ENCODE measurements around the gene ATP6V1C2. TPM values are rescaled to one million over a fixed set of nuclear protein-coding genes. Genes with fewer than 3 reads are reported as not detected.
"Not testable (repeated sequence)": the region's sequence is repeated elsewhere in the genome, so short reads cannot be mapped to it uniquely, and the experiment has no call there.

Gene ATP6V1C2
- total and polyA plus RNA-seq, 2 donors = 0.57 to 10.6 TPM

GRCh38 chr2:10777842-10778723 lies 56.7 kb downstream of the ATP6V1C2 start:
- no peaks in the 10 kb centered on the region for H3K9me3 ChIP-seq (ENCODE audit: control insufficient read depth in 2 of 2, insufficient read depth in 1 of 2, low read length in 1 of 2)
- no peak overlapping the region for H3K27ac ChIP-seq (ENCODE audit: low read depth in 1 of 2, low read length in 1 of 2)
- H3K27me3 ChIP-seq (ENCODE audit: control insufficient read depth in 2 of 2, insufficient read depth in 1 of 2, low read length in 1 of 2) = no peaks in the 10 kb centered on the region
- H3K4me3 ChIP-seq (ENCODE audit: low read length in 2 of 2) = no peak overlapping the region
- DNase-seq (ENCODE audit: low read depth in 6 of 9, low spot score in 9 of 9) = no peak
- peaks cover 0 to 2% of the 10 kb centered on the region in 2 donors for H3K4me1 ChIP-seq (ENCODE audit: control insufficient read depth in 2 of 2, insufficient read depth in 2 of 2, low read length in 2 of 2)
- 98% methylated on average over 27 of the region's 27 CpGs for WGBS
- peaks cover 35 to 47% of the 10 kb centered on the region in 2 donors for H3K36me3 ChIP-seq (ENCODE audit: control insufficient read depth in 2 of 2, insufficient read depth in 2 of 2, low read length in 1 of 2)

GRCh38 chr2:10778724-10779115 lies 57.3 kb downstream of the ATP6V1C2 start:
- Histone ChIP-seq H3K4me1 (ENCODE audit: control insufficient read depth in 2 of 2, insufficient read depth in 2 of 2, low read length in 2 of 2) (peaks cover 0 to 2% of the 10 kb centered on the region in 2 donors), H3K27ac (ENCODE audit: low read depth in 1 of 2, low read length in 1 of 2) (no peak overlapping the region), H3K4me3 (ENCODE audit: low read length in 2 of 2) (no peak overlapping the region), H3K9me3 (ENCODE audit: control insufficient read depth in 2 of 2, insufficient read depth in 1 of 2, low read length in 1 of 2) (no peaks in the 10 kb centered on the region), H3K27me3 (ENCODE audit: control insufficient read depth in 2 of 2, insufficient read depth in 1 of 2, low read length in 1 of 2) (no peaks in the 10 kb centered on the region), H3K36me3 (ENCODE audit: control insufficient read depth in 2 of 2, insufficient read depth in 2 of 2, low read length in 1 of 2) (peaks cover 41 to 48% of the 10 kb centered on the region in 2 donors)
- WGBS = 90% methylated on average over 12 of the region's 12 CpGs
- DNase-seq (ENCODE audit: low read depth in 6 of 9, low spot score in 9 of 9) = no peak

DNA sequence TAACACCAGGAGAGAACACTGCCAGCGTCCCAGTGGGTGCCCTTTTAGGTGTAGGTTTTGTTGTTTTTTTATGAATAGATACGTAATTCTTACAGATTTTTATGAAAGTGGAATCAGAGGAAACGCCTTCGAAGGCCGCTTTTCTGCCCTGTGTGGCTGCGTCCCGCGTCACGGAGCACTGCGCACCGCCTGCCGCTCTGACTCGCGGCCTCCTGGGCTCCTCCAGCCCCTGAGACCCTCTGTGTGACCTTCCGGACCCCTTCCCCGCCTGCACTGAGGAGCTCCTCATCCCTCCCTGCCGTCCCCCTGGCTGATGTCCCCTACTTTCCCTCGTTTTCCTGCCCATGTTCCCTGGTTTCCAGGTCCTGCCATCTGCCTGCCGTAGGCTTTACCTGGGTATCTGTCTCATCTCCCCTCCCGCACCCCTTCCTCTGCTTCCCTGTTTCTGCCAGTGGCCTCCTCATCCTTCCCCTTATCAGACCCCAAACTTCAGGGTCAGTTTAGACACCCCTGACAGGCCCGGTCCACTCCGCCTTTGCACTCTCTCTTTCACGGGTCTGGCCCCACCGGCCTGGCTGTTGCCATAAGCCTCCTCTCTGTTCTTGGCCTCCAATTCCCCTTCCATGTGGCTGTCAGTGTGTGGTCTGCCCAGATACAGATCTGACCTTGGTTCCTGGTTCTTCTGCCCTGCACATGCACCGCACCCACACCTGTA lies 58.5 kb downstream of the ATP6V1C2 start:
- no peak overlapping the region for H3K27ac ChIP-seq (ENCODE audit: low read depth in 1 of 2, low read length in 1 of 2)
- H3K27me3 ChIP-seq (ENCODE audit: control insufficient read depth in 2 of 2, insufficient read depth in 1 of 2, low read length in 1 of 2) = no peaks in the 10 kb centered on the region
- WGBS = 97% methylated on average over 25 of the region's 25 CpGs
- no peaks in the 10 kb centered on the region for H3K9me3 ChIP-seq (ENCODE audit: control insufficient read depth in 2 of 2, insufficient read depth in 1 of 2, low read length in 1 of 2)
- H3K36me3 ChIP-seq (ENCODE audit: control insufficient read depth in 2 of 2, insufficient read depth in 2 of 2, low read length in 1 of 2) = peaks cover 53 to 59% of the 10 kb centered on the region in 2 donors
- H3K4me3 ChIP-seq (ENCODE audit: low read length in 2 of 2) = no peak overlapping the region
- H3K4me1 ChIP-seq (ENCODE audit: control insufficient read depth in 2 of 2, insufficient read depth in 2 of 2, low read length in 2 of 2) = peaks cover 0 to 2% of the 10 kb centered on the region in 2 donors
- DNase-seq (ENCODE audit: low read depth in 6 of 9, low spot score in 9 of 9) = no peak

- 99% methylated on average over 11 of the region's 11 CpGs for WGBS
- Histone ChIP-seq H3K27me3 (ENCODE audit: control insufficient read depth in 2 of 2, insufficient read depth in 1 of 2, low read length in 1 of 2) (no peaks in the 10 kb centered on the region), H3K27ac (ENCODE audit: low read depth in 1 of 2, low read length in 1 of 2) (no peak overlapping the region), H3K4me1 (ENCODE audit: control insufficient read depth in 2 of 2, insufficient read depth in 2 of 2, low read length in 2 of 2) (no peaks in the 10 kb centered on the region), H3K36me3 (ENCODE audit: control insufficient read depth in 2 of 2, insufficient read depth in 2 of 2, low read length in 1 of 2) (peaks cover 58 to 64% of the 10 kb centered on the region in 2 donors), H3K4me3 (ENCODE audit: low read length in 2 of 2) (no peak overlapping the region), H3K9me3 (ENCODE audit: control insufficient read depth in 2 of 2, insufficient read depth in 1 of 2, low read length in 1 of 2) (no peaks in the 10 kb centered on the region)
- no peak for DNase-seq (ENCODE audit: low read depth in 6 of 9, low spot score in 9 of 9)
These were observed 59.0 kb downstream of the ATP6V1C2 start for GRCh38 chr2:10780491-10780820.

DNA sequence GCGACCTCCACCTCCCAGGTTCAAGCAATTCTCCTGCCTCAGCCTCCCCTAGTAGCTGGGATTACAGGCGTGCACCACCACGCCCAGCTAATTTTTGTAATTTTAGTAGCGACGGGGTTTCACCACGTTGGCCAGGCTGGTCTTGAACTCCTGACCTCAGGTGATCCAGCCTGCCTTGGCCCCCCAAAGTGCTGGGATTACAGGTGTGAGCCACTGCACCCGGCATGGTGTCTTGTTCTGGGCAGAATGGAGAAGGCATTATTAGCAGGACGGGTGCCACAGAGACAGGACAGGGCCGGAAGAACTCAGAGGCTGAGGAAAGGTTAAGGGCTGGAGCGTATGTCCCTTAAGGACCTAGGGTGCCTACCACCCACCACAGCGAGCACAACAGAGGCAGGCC lies 59.4 kb downstream of the ATP6V1C2 start:
- not testable (repeated sequence) for H3K4me3 ChIP-seq (ENCODE audit: low read length in 2 of 2); H3K27ac ChIP-seq (ENCODE audit: low read depth in 1 of 2, low read length in 1 of 2); H3K27me3 ChIP-seq (ENCODE audit: control insufficient read depth in 2 of 2, insufficient read depth in 1 of 2, low read length in 1 of 2); H3K9me3 ChIP-seq (ENCODE audit: control insufficient read depth in 2 of 2, insufficient read depth in 1 of 2, low read length in 1 of 2); H3K4me1 ChIP-seq (ENCODE audit: control insufficient read depth in 2 of 2, insufficient read depth in 2 of 2, low read length in 2 of 2); DNase-seq (ENCODE audit: low read depth in 6 of 9, low spot score in 9 of 9)
- 98% methylated on average over 11 of the region's 11 CpGs for WGBS
- peaks cover 62 to 67% of the 10 kb centered on the region in 2 donors for H3K36me3 ChIP-seq (ENCODE audit: control insufficient read depth in 2 of 2, insufficient read depth in 2 of 2, low read length in 1 of 2)

DNA sequence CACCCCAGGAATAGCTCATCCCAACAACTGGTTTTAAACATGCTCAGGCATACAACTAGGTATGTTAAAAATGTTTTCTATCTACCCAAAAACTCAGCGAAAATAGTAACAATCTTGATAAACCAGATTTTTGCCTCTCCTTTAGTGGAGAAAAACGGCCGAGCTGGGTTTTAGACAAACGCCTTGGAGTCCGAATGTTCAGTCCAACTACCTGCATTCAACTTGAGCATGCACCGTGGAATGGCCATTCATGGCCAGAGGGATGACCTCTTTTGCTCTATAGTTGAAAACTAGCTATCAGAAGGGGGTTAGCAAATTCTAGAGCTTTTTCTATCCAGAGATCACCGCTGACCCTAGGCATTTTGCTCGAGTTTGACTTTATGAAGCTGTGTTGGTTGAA lies 60.3 kb downstream of the ATP6V1C2 start:
- H3K4me1 ChIP-seq (ENCODE audit: control insufficient read depth in 2 of 2, insufficient read depth in 2 of 2, low read length in 2 of 2) = no peaks in the 10 kb centered on the region
- H3K36me3 ChIP-seq (ENCODE audit: control insufficient read depth in 2 of 2, insufficient read depth in 2 of 2, low read length in 1 of 2) = peaks cover 70 to 76% of the 10 kb centered on the region in 2 donors
- H3K27me3 ChIP-seq (ENCODE audit: control insufficient read depth in 2 of 2, insufficient read depth in 1 of 2, low read length in 1 of 2) = no peaks in the 10 kb centered on the region
- WGBS = 98% methylated on average over 8 of the region's 8 CpGs
- no peaks in the 10 kb centered on the region for H3K9me3 ChIP-seq (ENCODE audit: control insufficient read depth in 2 of 2, insufficient read depth in 1 of 2, low read length in 1 of 2)
- no peak overlapping the region for H3K27ac ChIP-seq (ENCODE audit: low read depth in 1 of 2, low read length in 1 of 2)
- no peak for DNase-seq (ENCODE audit: low read depth in 6 of 9, low spot score in 9 of 9)
- H3K4me3 ChIP-seq (ENCODE audit: low read length in 2 of 2) = no peak overlapping the region

DNA sequence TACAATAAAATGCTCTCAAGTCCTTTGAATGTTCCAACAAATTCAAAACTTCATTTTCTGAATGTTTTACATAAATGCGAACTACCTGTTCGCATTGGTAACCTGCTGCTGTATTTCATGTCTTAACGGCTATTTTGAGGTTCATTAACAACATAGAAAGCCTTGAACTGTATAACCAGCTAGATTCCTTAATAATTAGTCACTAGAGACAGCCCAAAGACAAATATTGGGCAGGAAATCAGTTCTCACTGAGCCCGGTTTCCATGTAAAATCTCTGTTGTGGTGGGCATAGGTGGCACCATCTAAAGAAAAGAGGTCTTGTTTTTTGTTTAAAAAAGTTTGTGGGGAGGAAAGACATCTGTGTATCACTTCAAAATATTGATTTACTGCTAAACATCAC lies 62.0 kb downstream of the ATP6V1C2 start:
- Histone ChIP-seq H3K4me1 (ENCODE audit: control insufficient read depth in 2 of 2, insufficient read depth in 2 of 2, low read length in 2 of 2) (no peaks in the 10 kb centered on the region), H3K4me3 (ENCODE audit: low read length in 2 of 2) (no peak overlapping the region), H3K36me3 (ENCODE audit: control insufficient read depth in 2 of 2, insufficient read depth in 2 of 2, low read length in 1 of 2) (peaks cover 76 to 80% of the 10 kb centered on the region in 2 donors), H3K27me3 (ENCODE audit: control insufficient read depth in 2 of 2, insufficient read depth in 1 of 2, low read length in 1 of 2) (no peaks in the 10 kb centered on the region), H3K9me3 (ENCODE audit: control insufficient read depth in 2 of 2, insufficient read depth in 1 of 2, low read length in 1 of 2) (no peaks in the 10 kb centered on the region), H3K27ac (ENCODE audit: low read depth in 1 of 2, low read length in 1 of 2) (no peak overlapping the region)
- no peak for DNase-seq (ENCODE audit: low read depth in 6 of 9, low spot score in 9 of 9)
- WGBS = 98% methylated on average over 4 of the region's 4 CpGs

DNA sequence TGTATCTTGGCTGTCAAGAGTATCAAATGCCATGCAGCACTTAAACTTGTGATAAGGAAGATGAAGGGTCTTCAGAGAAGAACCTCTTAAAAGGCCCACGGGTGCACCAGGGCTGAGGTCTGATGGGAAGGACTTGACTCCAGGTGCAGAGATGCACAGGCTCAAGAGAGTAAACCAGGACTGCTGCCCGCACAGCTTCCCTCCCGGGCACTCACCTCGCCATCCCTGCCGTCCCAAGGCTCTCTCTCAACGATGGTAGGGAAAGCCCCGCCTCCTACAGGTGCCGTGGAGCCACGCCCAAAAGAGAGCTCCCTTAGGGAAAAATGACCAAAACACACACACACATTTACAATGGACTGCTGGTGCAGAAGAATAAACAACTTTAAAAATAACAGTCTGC lies 63.3 kb downstream of the ATP6V1C2 start:
- peaks cover 76 to 90% of the 10 kb centered on the region in 2 donors for H3K36me3 ChIP-seq (ENCODE audit: control insufficient read depth in 2 of 2, insufficient read depth in 2 of 2, low read length in 1 of 2)

GRCh38 chr2:10785260-10785659 lies 63.8 kb downstream of the ATP6V1C2 start:
- 98% methylated on average over 5 of the region's 5 CpGs for WGBS
- no peaks in the 10 kb centered on the region for H3K27me3 ChIP-seq (ENCODE audit: control insufficient read depth in 2 of 2, insufficient read depth in 1 of 2, low read length in 1 of 2)
- peaks cover 76 to 87% of the 10 kb centered on the region in 2 donors for H3K36me3 ChIP-seq (ENCODE audit: control insufficient read depth in 2 of 2, insufficient read depth in 2 of 2, low read length in 1 of 2)
- no peak overlapping the region for H3K4me3 ChIP-seq (ENCODE audit: low read length in 2 of 2)
- DNase-seq (ENCODE audit: low read depth in 6 of 9, low spot score in 9 of 9) = no peak
- no peaks in the 10 kb centered on the region for H3K9me3 ChIP-seq (ENCODE audit: control insufficient read depth in 2 of 2, insufficient read depth in 1 of 2, low read length in 1 of 2)
- no peak overlapping the region for H3K27ac ChIP-seq (ENCODE audit: low read depth in 1 of 2, low read length in 1 of 2)
- no peaks in the 10 kb centered on the region for H3K4me1 ChIP-seq (ENCODE audit: control insufficient read depth in 2 of 2, insufficient read depth in 2 of 2, low read length in 2 of 2)

More for the DNA sequence above, 63.3 kb downstream of the ATP6V1C2 start:
- DNase-seq (ENCODE audit: low read depth in 6 of 9, low spot score in 9 of 9) = no peak
- H3K9me3 ChIP-seq (ENCODE audit: control insufficient read depth in 2 of 2, insufficient read depth in 1 of 2, low read length in 1 of 2) = no peaks in the 10 kb centered on the region
- no peaks in the 10 kb centered on the region for H3K27me3 ChIP-seq (ENCODE audit: control insufficient read depth in 2 of 2, insufficient read depth in 1 of 2, low read length in 1 of 2)
- H3K4me3 ChIP-seq (ENCODE audit: low read length in 2 of 2) = no peak overlapping the region
- H3K27ac ChIP-seq (ENCODE audit: low read depth in 1 of 2, low read length in 1 of 2) = no peak overlapping the region
- 97% methylated on average over 9 of the region's 9 CpGs for WGBS
- H3K4me1 ChIP-seq (ENCODE audit: control insufficient read depth in 2 of 2, insufficient read depth in 2 of 2, low read length in 2 of 2) = no peaks in the 10 kb centered on the region
